ENCODE results near the gene TRIM44.

- TF ChIP-seq POLR2A (IDR thresholded peaks at IDR 0.05) = no peak
- TF ChIP-seq CTCF (IDR thresholded peaks at IDR 0.05) = no peak
Measured at GRCh38 chr11:35859301-35859700, 196.7 kb downstream of the TRIM44 start.
